Endothelial cell of umbilical vein (primary cell): ENCODE measurements around the gene PAK2. TPM values are rescaled to one million over a fixed set of nuclear protein-coding genes. Genes with fewer than 3 reads are reported as not detected.
"Not testable (repeated sequence)": the region's sequence is repeated elsewhere in the genome, so short reads cannot be mapped to it uniquely, and the experiment has no call there.

Experiments
- BruUV-seq: library from RNA; stranded (reverse); fragments of 400-500 nt; replicated peaks from 2 replicates; lab custom pipeline; 2021; lab: Mats Ljungman, UMichigan
- CTCF ChIA-PET: fragments of 300-600, 350-600 bp; sonication (Branson Sonifier 250); formaldehyde crosslinking; loops from one replicate; lab custom pipeline; 2021; ENCODE audit warnings: antibody characterized with exemption, inconsistent platforms; lab: Charles Lee
- POLR2A ChIA-PET: fragments of 300-600, 350-600 bp; sonication (Branson Sonifier 250); formaldehyde crosslinking; loops from one replicate; lab custom pipeline; 2021; ENCODE audit warnings: antibody characterized with exemption, inconsistent platforms; lab: Charles Lee
- DNase-seq: peaks from one replicate; pipeline ENCODE4 v3.0.0-alpha.2; 2011; ENCODE audit warnings: low read depth, low spot score
- FAIRE-seq: peaks from 2 replicates; lab custom pipeline; 2011; peaks lifted over from hg19 to GRCh38; lab: Jason Lieb, UNC
- H2AFZ ChIP-seq: 2 replicates; pipeline ENCODE4 v1.6.0; 2012; ENCODE audit warnings: low read depth, low read length, control low read depth, inconsistent platforms
- H3K27ac ChIP-seq: 2 replicates; pipeline ENCODE4 v1.5.1; 2011; ENCODE audit warnings: low read depth, mild to moderate bottlenecking, control low read depth, low read length, moderate library complexity; ENCODE audit not compliant: insufficient read depth
- H3K27me3 ChIP-seq, 2 experiments: 2 replicates each; pipeline versions ENCODE4 v1.6.0 to v1.6.1; 2011; ENCODE audit warnings: low read length in 2 of 2, mixed read lengths in 1 of 2; ENCODE audit not compliant: control insufficient read depth in 2 of 2, insufficient read depth in 2 of 2
- H3K36me3 ChIP-seq, 2 experiments: 2 replicates in 1 of 2; 3 replicates in 1 of 2; pipeline ENCODE4 v1.5.1; 2011; ENCODE audit warnings: low read length in 2 of 2, mild to moderate bottlenecking in 1 of 2, moderate library complexity in 1 of 2; ENCODE audit not compliant: control insufficient read depth in 2 of 2, insufficient read depth in 2 of 2; ENCODE audit errors: extremely low read depth in 1 of 2
- H3K4me1 ChIP-seq: 3 replicates; pipeline ENCODE4 v1.5.1; 2011; ENCODE audit warnings: mild to moderate bottlenecking, low read length; ENCODE audit not compliant: control insufficient read depth, insufficient read depth; ENCODE audit errors: extremely low read depth
- H3K4me2 ChIP-seq: 2 replicates; pipeline ENCODE4 v1.6.1; 2011; ENCODE audit warnings: low read length, control low read depth, mixed read lengths; ENCODE audit not compliant: insufficient read depth
- H3K4me3 ChIP-seq, 3 experiments: fragments of 200-600 bp in 1 of 3; sonication (generic), shearing (Covaris generic) in 1 of 3; replicated peaks in 1 of 3; 2 replicates each; pipeline ENCODE4 v1.5.1; 2011 to 2016; ENCODE audit warnings: control low read depth in 3 of 3, low read length in 3 of 3, mild to moderate bottlenecking in 2 of 3, inconsistent platforms in 1 of 3, low read depth in 1 of 3, moderate library complexity in 1 of 3; ENCODE audit not compliant: insufficient read depth in 1 of 3
- H3K79me2 ChIP-seq: 2 replicates; pipeline ENCODE4 v1.6.0; 2012; ENCODE audit warnings: low read length, inconsistent platforms; ENCODE audit not compliant: control insufficient read depth, insufficient read depth
- H3K9ac ChIP-seq: replicated peaks from 2 replicates; pipeline ENCODE3; 2011; ENCODE audit warnings: low read length, control low read depth; ENCODE audit not compliant: insufficient read depth; ENCODE audit errors: extremely low read depth
- H3K9me1 ChIP-seq: replicated peaks from 3 replicates; pipeline ENCODE4 v1.6.0; 2011; ENCODE audit warnings: mild to moderate bottlenecking, low read length; ENCODE audit not compliant: control insufficient read depth, insufficient read depth; ENCODE audit errors: extremely low read depth
- H3K9me3 ChIP-seq: replicated peaks from 2 replicates; pipeline ENCODE4 v1.5.1; 2012; ENCODE audit warnings: low read length, inconsistent platforms; ENCODE audit not compliant: control insufficient read depth, insufficient read depth
- H4K20me1 ChIP-seq: replicated peaks from 2 replicates; pipeline ENCODE3; 2011; ENCODE audit warnings: mild to moderate bottlenecking, low read length; ENCODE audit not compliant: control insufficient read depth, insufficient read depth; ENCODE audit errors: extremely low read depth
- CTCF ChIP-seq, 2 donors: IDR thresholded peaks; 1 replicate in 1 of 2; 2 replicates in 1 of 2; pipeline ENCODE4 v1.5.1; 2011; ENCODE audit warnings: low read length in 2 of 2, mild to moderate bottlenecking in 2 of 2, moderate library complexity in 2 of 2, control low read depth in 1 of 2, inconsistent platforms in 1 of 2, low read depth in 1 of 2; ENCODE audit not compliant: insufficient read depth in 1 of 2; ENCODE audit errors: extremely low read depth in 1 of 2
- EZH2 ChIP-seq: IDR thresholded peaks from 2 replicates; pipeline ENCODE4 v1.6.1; 2012; ENCODE audit warnings: borderline replicate concordance, low read depth, mild to moderate bottlenecking, moderate library complexity, low read length, inconsistent platforms; ENCODE audit not compliant: severe bottlenecking
- FOS ChIP-seq: IDR thresholded peaks from 2 replicates; pipeline ENCODE4 v1.6.1; 2011; ENCODE audit warnings: mild to moderate bottlenecking, low read length, moderate library complexity, borderline replicate concordance; ENCODE audit not compliant: insufficient read depth
- GATA2 ChIP-seq: IDR thresholded peaks from 2 replicates; pipeline ENCODE4 v1.7.0; 2011; ENCODE audit warnings: low read depth, mild to moderate bottlenecking, moderate library complexity, mixed read lengths, low read length; ENCODE audit not compliant: insufficient read length, insufficient read depth
- JUN ChIP-seq: IDR thresholded peaks from 2 replicates; pipeline ENCODE4 v1.6.1; 2011; ENCODE audit warnings: borderline replicate concordance, low read depth; ENCODE audit not compliant: insufficient read length, insufficient read depth
- MAX ChIP-seq: IDR thresholded peaks from 2 replicates; pipeline ENCODE4 v1.6.1; 2011; ENCODE audit not compliant: insufficient read depth, insufficient read length
- MYC ChIP-seq: IDR thresholded peaks from one replicate; pipeline ENCODE4 v1.6.1; 2011; ENCODE audit warnings: mild to moderate bottlenecking, low read depth, low read length
- POLR2A ChIP-seq: IDR thresholded peaks from 2 replicates; pipeline ENCODE4 v1.6.1; 2012; ENCODE audit warnings: low read depth, mild to moderate bottlenecking, control low read depth, low read length
- POLR2AphosphoS5 ChIP-seq: IDR thresholded peaks from 2 replicates; pipeline ENCODE4 v1.6.1; 2012; ENCODE audit warnings: low read depth, mild to moderate bottlenecking, control low read depth, low read length, moderate library complexity; ENCODE audit not compliant: insufficient read depth
- dilution Hi-C: fragments of 300-500 bp; cut with MboI; formaldehyde crosslinking; loops from one replicate; pipeline ENCODE4 v1.15.0; 2019; ENCODE audit warnings: low sequenced_read_pairs; ENCODE audit not compliant: extremely low pct_ligation_motif_present
- intact Hi-C: fragments of 100-400 bp; cut with micrococcal nuclease; formaldehyde crosslinking; loops from one replicate; pipeline ENCODE4 v1.10.0; 2022
- polyA plus RNA-seq, 4 experiments: library from polyadenylated mRNA; depleted of rRNA in 3 of 4; stranded (reverse) in 3 of 4; unstranded in 1 of 4; fragments of >200 nt; gene quantifications; 2 replicates each; pipeline versions ENCODE4 v1.2.1 to v1.2.3, GENCODE V29; 2011 to 2012; ENCODE audit warnings: missing spikeins in 1 of 4
- total RNA-seq: library from RNA; stranded (reverse); gene quantifications from 2 replicates; pipeline ENCODE4 v1.2.3, GENCODE V29; 2021

Gene PAK2
- total and polyA plus RNA-seq, 2 donors (not counting 3 experiments of a cell fraction or from before 2014, with no cell fraction given), result 22.6 to 98.9 TPM

GRCh38 chr3:196712514-196713413 lies 26.9 kb upstream of the PAK2 start:
- peak overlapping the region; percentile 98 for H2AFZ ChIP-seq
- peak overlapping the region; percentile 93 for H3K4me2 ChIP-seq
- no peaks in the 10 kb centered on the region for H4K20me1 ChIP-seq
- no peaks in the 10 kb centered on the region for H3K36me3 ChIP-seq
- CTCF ChIA-PET, result interaction anchor here (0.7 to 1.2 kb wide), 3 partner anchors 8 to 27 kb away, joined by 3 read pairs; partner anchors contain the start of gene PAK2
- no peaks in the 10 kb centered on the region for H3K27me3 ChIP-seq
- TF ChIP-seq EZH2, result no peak
- no peak for TF ChIP-seq JUN
- TF ChIP-seq MAX, result no peak
- TF ChIP-seq GATA2, result no peak
- TF ChIP-seq POLR2A, result no peak
- no peak for TF ChIP-seq MYC
- no peak for TF ChIP-seq CTCF (IDR thresholded peaks at IDR 0.05; ENCODE audit: extremely low read depth in 1 of 2, insufficient read depth in 1 of 2, low read depth in 1 of 2, low read length in 2 of 2)
- no peak for TF ChIP-seq POLR2AphosphoS5
- no peak for TF ChIP-seq FOS
- TSS peak; percentile 46 for BruUV-seq
- peak overlapping the region; percentile 40 to 72 (median 67) for H3K4me3 ChIP-seq
- intact Hi-C loops (loop anchor here (1.0 to 2.0 kb wide), 2 partner anchors 10 to 28 kb away; no protein-coding TSS in a partner anchor), dilution Hi-C loops (no loop called here)
- H3K79me2 ChIP-seq, result no peaks in the 10 kb centered on the region
- POLR2A ChIA-PET, result interaction anchor here (1.1 kb wide), 1 partner anchor 27 kb away, joined by 3 read pairs; the partner anchor contains the start of gene PAK2
- H3K4me1 ChIP-seq, result peaks cover 4% of the 10 kb centered on the region
- peak; percentile 60 for FAIRE-seq
- no peaks in the 10 kb centered on the region for H3K9me3 ChIP-seq
- no peaks in the 10 kb centered on the region for H3K9me1 ChIP-seq
- peak overlapping the region; percentile 69 for H3K9ac ChIP-seq
- peak overlapping the region; percentile 36 for H3K27ac ChIP-seq
- DNase-seq, result peak; percentile 68

GRCh38 chr3:196717162-196717561 lies 22.5 kb upstream of the PAK2 start:
- intact Hi-C loops, result not testable (repeated sequence)

More at GRCh38 chr3:196717162-196717561, 22.5 kb upstream of the PAK2 start:
- CTCF ChIA-PET, result interaction anchor here (1.0 to 1.7 kb wide), 2 partner anchors 10 to 108 kb away, joined by 3 to 7 read pairs; no protein-coding TSS in a partner anchor
- H3K79me2 ChIP-seq, H3K4me1 ChIP-seq, H3K27me3 ChIP-seq, FAIRE-seq, H2AFZ ChIP-seq, H3K4me2 ChIP-seq, H3K9me1 ChIP-seq, H3K36me3 ChIP-seq, H3K9ac ChIP-seq, H3K27ac ChIP-seq, dilution Hi-C loops, POLR2A ChIA-PET, H3K9me3 ChIP-seq, BruUV-seq, DNase-seq, H4K20me1 ChIP-seq, H3K4me3 ChIP-seq: not testable (repeated sequence)
